OCI-LY3 (cell line): ENCODE measurements around the gene GRID2.

Source experiments
- EZH2phosphoT487 ChIP-seq: fragments of 200-600 bp; shearing (Covaris generic); IDR thresholded peaks from 2 replicates; pipeline ENCODE4 v1.6.1; 2018; ENCODE audit warnings: antibody characterized with exemption, mixed run types, low read depth
- TF ChIP-seq, protein P1 (sequence below): fragments of 200-600, 300-600 bp; sonication (generic); IDR thresholded peaks from 2 replicates; pipeline ENCODE4 v1.5.1; 2014; ENCODE audit warnings: antibody characterized with exemption, low read length, low read depth

- TF ChIP-seq, protein P1, sequence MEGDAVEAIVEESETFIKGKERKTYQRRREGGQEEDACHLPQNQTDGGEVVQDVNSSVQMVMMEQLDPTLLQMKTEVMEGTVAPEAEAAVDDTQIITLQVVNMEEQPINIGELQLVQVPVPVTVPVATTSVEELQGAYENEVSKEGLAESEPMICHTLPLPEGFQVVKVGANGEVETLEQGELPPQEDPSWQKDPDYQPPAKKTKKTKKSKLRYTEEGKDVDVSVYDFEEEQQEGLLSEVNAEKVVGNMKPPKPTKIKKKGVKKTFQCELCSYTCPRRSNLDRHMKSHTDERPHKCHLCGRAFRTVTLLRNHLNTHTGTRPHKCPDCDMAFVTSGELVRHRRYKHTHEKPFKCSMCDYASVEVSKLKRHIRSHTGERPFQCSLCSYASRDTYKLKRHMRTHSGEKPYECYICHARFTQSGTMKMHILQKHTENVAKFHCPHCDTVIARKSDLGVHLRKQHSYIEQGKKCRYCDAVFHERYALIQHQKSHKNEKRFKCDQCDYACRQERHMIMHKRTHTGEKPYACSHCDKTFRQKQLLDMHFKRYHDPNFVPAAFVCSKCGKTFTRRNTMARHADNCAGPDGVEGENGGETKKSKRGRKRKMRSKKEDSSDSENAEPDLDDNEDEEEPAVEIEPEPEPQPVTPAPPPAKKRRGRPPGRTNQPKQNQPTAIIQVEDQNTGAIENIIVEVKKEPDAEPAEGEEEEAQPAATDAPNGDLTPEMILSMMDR: no peak
- no peak for TF ChIP-seq EZH2phosphoT487
Measured at GRCh38 chr4:93740890-93741289, 1437.1 kb downstream of the GRID2 start.
